HEK293 (cell line): ENCODE results near the gene DCC.

ENCODE experiments used
- CTCF ChIA-PET: fragments of 350-600 bp; formaldehyde crosslinking; extraction: SDS; loops from one replicate; lab custom pipeline; 2021; ENCODE audit warnings: antibody characterized with exemption; lab: Yijun Ruan, JAX
- POLR2A ChIA-PET: fragments of 300-600 bp; formaldehyde crosslinking; extraction: SDS; loops from one replicate; lab custom pipeline; 2020; ENCODE audit warnings: antibody characterized with exemption, inconsistent platforms; lab: Yijun Ruan, JAX
- H3K27ac ChIP-seq: fragments of 200-500 bp; sonication (Bioruptor generic); 2 replicates; pipeline ENCODE4 v1.5.1; 2014; ENCODE audit warnings: low read depth, low read length, control low read depth, inconsistent platforms; ENCODE audit errors: extremely low read depth
- H3K36me3 ChIP-seq, 2 experiments: fragments of 200-500 bp in 1 of 2; sonication (Bioruptor generic) in 1 of 2; 1 replicate in 1 of 2; 2 replicates in 1 of 2; pipeline ENCODE4 v1.5.1; 2014 to 2017; ENCODE audit warnings: inconsistent platforms in 2 of 2, low read length in 2 of 2; ENCODE audit not compliant: control insufficient read depth in 2 of 2, insufficient read depth in 1 of 2
- H3K4me1 ChIP-seq: fragments of 200-500 bp; sonication (Bioruptor generic); 2 replicates; pipeline ENCODE4 v1.5.1; 2014; ENCODE audit warnings: mild to moderate bottlenecking, low read length, inconsistent platforms; ENCODE audit not compliant: control insufficient read depth, insufficient read depth
- H3K4me3 ChIP-seq: 2 replicates; pipeline ENCODE4 v1.5.1; 2011; ENCODE audit warnings: low read depth, mild to moderate bottlenecking, control low read depth, low read length, moderate library complexity
- H3K9me3 ChIP-seq: fragments of 200-500 bp; sonication (Bioruptor generic); 2 replicates; pipeline ENCODE4 v1.5.1; 2014; ENCODE audit warnings: low read depth, low read length, inconsistent platforms; ENCODE audit not compliant: control insufficient read depth, insufficient read depth
- GLI2 ChIP-seq: fragments of 450-650 bp; formaldehyde crosslinking; IDR thresholded peaks from 2 replicates; pipeline ENCODE4; 2017; ENCODE audit warnings: missing biosample characterization, missing genetic modification characterization, low read depth, borderline replicate concordance
- KLF16 ChIP-seq: fragments of 450-650 bp; formaldehyde crosslinking; IDR thresholded peaks from 2 replicates; pipeline ENCODE4 v1.5.1; 2017; ENCODE audit warnings: missing biosample characterization, missing genetic modification characterization
- MEIS1 ChIP-seq: sonication (generic); formaldehyde crosslinking; IDR thresholded peaks from 2 replicates; pipeline ENCODE4 v1.8.1; 2022; ENCODE audit warnings: missing genetic modification reagents, mild to moderate bottlenecking, borderline replicate concordance
- SALL2 ChIP-seq: fragments of 450-650 bp; formaldehyde crosslinking; IDR thresholded peaks from 2 replicates; pipeline ENCODE4 v1.5.0; 2017; ENCODE audit warnings: missing biosample characterization, mild to moderate bottlenecking, missing genetic modification characterization, borderline replicate concordance
- ZBTB20 ChIP-seq: fragments of 450-650 bp; formaldehyde crosslinking; IDR thresholded peaks from 2 replicates; pipeline ENCODE4 v1.5.1; 2016; ENCODE audit warnings: missing biosample characterization, missing genetic modification characterization
- ZNF169 ChIP-seq: fragments of 450-650 bp; formaldehyde crosslinking; IDR thresholded peaks from 2 replicates; pipeline ENCODE4 v1.5.1; 2016; ENCODE audit warnings: missing biosample characterization, missing genetic modification characterization
- ZNF23 ChIP-seq: fragments of 450-650 bp; formaldehyde crosslinking; IDR thresholded peaks from 2 replicates; pipeline ENCODE4 v1.5.1; 2016; ENCODE audit warnings: missing biosample characterization, missing genetic modification characterization, borderline replicate concordance
- ZNF366 ChIP-seq: fragments of 450-650 bp; formaldehyde crosslinking; conservative IDR thresholded peaks from 2 replicates; pipeline ENCODE4 v1.5.1; 2016; ENCODE audit warnings: missing biosample characterization, missing genetic modification characterization
- ZNF394 ChIP-seq: fragments of 450-650 bp; formaldehyde crosslinking; IDR thresholded peaks from 2 replicates; pipeline ENCODE4 v1.5.1; 2016; ENCODE audit warnings: missing biosample characterization, missing genetic modification characterization, mild to moderate bottlenecking, moderate library complexity, borderline replicate concordance
- ZNF423 ChIP-seq: fragments of 450-650 bp; formaldehyde crosslinking; IDR thresholded peaks from 2 replicates; pipeline ENCODE4 v1.5.1; 2016; ENCODE audit warnings: missing biosample characterization, missing genetic modification characterization
- ZNF501 ChIP-seq: fragments of 450-650 bp; formaldehyde crosslinking; IDR thresholded peaks from 2 replicates; pipeline ENCODE4 v1.5.1; 2016; ENCODE audit warnings: missing biosample characterization, missing genetic modification characterization
- ZNF571 ChIP-seq: fragments of 450-650 bp; formaldehyde crosslinking; IDR thresholded peaks from 2 replicates; pipeline ENCODE4 v1.5.0; 2017; ENCODE audit warnings: missing biosample characterization, missing genetic modification characterization
- ZNF626 ChIP-seq: fragments of 450-650 bp; sonication (Bioruptor Pico); formaldehyde crosslinking; IDR thresholded peaks from 2 replicates; pipeline ENCODE4 v1.5.1; 2018; ENCODE audit warnings: missing biosample characterization, missing genetic modification characterization, inconsistent platforms
- ZNF658 ChIP-seq: fragments of 450-650 bp; formaldehyde crosslinking; IDR thresholded peaks from 2 replicates; pipeline ENCODE4; 2016; ENCODE audit warnings: missing biosample characterization, missing genetic modification characterization
- ZNF692 ChIP-seq: fragments of 450-650 bp; formaldehyde crosslinking; IDR thresholded peaks from 2 replicates; pipeline ENCODE4 v1.5.1; 2016; ENCODE audit warnings: missing biosample characterization, missing genetic modification characterization
- ZNF747 ChIP-seq: fragments of 450-650 bp; formaldehyde crosslinking; IDR thresholded peaks from 2 replicates; pipeline ENCODE4 v1.5.1; 2016; ENCODE audit warnings: missing biosample characterization, missing genetic modification characterization
- TF ChIP-seq, protein P1 (sequence below): fragments of 450-650 bp; formaldehyde crosslinking; IDR thresholded peaks from 2 replicates; pipeline ENCODE4 v1.5.1; 2016; ENCODE audit warnings: missing biosample characterization, missing genetic modification characterization, low read depth
- TF ChIP-seq, protein P2 (sequence below): fragments of 450-650 bp; formaldehyde crosslinking; IDR thresholded peaks from 2 replicates; pipeline ENCODE4 v1.5.1; 2016; ENCODE audit warnings: missing biosample characterization, missing genetic modification characterization
- TF ChIP-seq, protein P3 (sequence below): fragments of 450-650 bp; formaldehyde crosslinking; conservative IDR thresholded peaks from 2 replicates; pipeline ENCODE4 v1.5.1; 2016; ENCODE audit warnings: low read depth, missing biosample characterization, missing genetic modification characterization

The DCC gene

GRCh38 chr18:52723550-52723970, 383.6 kb downstream of the DCC start:
- no peaks in the 10 kb centered on the region for H3K36me3 ChIP-seq
- POLR2A ChIA-PET: no interaction called here
- no peaks in the 10 kb centered on the region for H3K9me3 ChIP-seq
- no peaks in the 10 kb centered on the region for H3K4me1 ChIP-seq
- H3K4me3 ChIP-seq: no peak overlapping the region
- CTCF ChIA-PET: interaction anchor here (0.6 kb wide), 1 partner anchor 269 kb away, joined by 3 read pairs; no protein-coding TSS in a partner anchor
- H3K27ac ChIP-seq: no peak overlapping the region
- TF ChIP-seq ZNF658: no peak
- no peak for TF ChIP-seq MEIS1 (CRISPR knock-in tag)
- TF ChIP-seq SALL2 (tag by site-specific recombination): no peak
- no peak for TF ChIP-seq ZNF394
- TF ChIP-seq ZNF626 (tag by site-specific recombination): no peak
- no peak for TF ChIP-seq ZBTB20 (tag by site-specific recombination)
- no peak for TF ChIP-seq ZNF366
- TF ChIP-seq ZNF747 (tag by site-specific recombination): no peak
- TF ChIP-seq, protein P1, sequence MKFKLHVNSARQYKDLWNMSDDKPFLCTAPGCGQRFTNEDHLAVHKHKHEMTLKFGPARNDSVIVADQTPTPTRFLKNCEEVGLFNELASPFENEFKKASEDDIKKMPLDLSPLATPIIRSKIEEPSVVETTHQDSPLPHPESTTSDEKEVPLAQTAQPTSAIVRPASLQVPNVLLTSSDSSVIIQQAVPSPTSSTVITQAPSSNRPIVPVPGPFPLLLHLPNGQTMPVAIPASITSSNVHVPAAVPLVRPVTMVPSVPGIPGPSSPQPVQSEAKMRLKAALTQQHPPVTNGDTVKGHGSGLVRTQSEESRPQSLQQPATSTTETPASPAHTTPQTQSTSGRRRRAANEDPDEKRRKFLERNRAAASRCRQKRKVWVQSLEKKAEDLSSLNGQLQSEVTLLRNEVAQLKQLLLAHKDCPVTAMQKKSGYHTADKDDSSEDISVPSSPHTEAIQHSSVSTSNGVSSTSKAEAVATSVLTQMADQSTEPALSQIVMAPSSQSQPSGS (tag by site-specific recombination): no peak
- TF ChIP-seq ZNF571 (tag by site-specific recombination): no peak
- no peak for TF ChIP-seq ZNF423 (tag by site-specific recombination)
- TF ChIP-seq, protein P2, sequence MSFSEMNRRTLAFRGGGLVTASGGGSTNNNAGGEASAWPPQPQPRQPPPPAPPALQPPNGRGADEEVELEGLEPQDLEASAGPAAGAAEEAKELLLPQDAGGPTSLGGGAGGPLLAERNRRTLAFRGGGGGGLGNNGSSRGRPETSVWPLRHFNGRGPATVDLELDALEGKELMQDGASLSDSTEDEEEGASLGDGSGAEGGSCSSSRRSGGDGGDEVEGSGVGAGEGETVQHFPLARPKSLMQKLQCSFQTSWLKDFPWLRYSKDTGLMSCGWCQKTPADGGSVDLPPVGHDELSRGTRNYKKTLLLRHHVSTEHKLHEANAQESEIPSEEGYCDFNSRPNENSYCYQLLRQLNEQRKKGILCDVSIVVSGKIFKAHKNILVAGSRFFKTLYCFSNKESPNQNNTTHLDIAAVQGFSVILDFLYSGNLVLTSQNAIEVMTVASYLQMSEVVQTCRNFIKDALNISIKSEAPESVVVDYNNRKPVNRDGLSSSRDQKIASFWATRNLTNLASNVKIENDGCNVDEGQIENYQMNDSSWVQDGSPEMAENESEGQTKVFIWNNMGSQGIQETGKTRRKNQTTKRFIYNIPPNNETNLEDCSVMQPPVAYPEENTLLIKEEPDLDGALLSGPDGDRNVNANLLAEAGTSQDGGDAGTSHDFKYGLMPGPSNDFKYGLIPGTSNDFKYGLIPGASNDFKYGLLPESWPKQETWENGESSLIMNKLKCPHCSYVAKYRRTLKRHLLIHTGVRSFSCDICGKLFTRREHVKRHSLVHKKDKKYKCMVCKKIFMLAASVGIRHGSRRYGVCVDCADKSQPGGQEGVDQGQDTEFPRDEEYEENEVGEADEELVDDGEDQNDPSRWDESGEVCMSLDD (tag by site-specific recombination): no peak
- no peak for TF ChIP-seq ZNF692 (tag by site-specific recombination)
- no peak for TF ChIP-seq ZNF169 (tag by site-specific recombination)
- TF ChIP-seq ZNF501 (tag by site-specific recombination): no peak
- TF ChIP-seq KLF16: no peak
- TF ChIP-seq, protein P3, sequence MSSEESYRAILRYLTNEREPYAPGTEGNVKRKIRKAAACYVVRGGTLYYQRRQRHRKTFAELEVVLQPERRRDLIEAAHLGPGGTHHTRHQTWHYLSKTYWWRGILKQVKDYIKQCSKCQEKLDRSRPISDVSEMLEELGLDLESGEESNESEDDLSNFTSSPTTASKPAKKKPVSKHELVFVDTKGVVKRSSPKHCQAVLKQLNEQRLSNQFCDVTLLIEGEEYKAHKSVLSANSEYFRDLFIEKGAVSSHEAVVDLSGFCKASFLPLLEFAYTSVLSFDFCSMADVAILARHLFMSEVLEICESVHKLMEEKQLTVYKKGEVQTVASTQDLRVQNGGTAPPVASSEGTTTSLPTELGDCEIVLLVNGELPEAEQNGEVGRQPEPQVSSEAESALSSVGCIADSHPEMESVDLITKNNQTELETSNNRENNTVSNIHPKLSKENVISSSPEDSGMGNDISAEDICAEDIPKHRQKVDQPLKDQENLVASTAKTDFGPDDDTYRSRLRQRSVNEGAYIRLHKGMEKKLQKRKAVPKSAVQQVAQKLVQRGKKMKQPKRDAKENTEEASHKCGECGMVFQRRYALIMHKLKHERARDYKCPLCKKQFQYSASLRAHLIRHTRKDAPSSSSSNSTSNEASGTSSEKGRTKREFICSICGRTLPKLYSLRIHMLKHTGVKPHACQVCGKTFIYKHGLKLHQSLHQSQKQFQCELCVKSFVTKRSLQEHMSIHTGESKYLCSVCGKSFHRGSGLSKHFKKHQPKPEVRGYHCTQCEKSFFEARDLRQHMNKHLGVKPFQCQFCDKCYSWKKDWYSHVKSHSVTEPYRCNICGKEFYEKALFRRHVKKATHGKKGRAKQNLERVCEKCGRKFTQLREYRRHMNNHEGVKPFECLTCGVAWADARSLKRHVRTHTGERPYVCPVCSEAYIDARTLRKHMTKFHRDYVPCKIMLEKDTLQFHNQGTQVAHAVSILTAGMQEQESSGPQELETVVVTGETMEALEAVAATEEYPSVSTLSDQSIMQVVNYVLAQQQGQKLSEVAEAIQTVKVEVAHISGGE: no peak
- TF ChIP-seq GLI2 (tag by site-specific recombination): no peak
- no peak for TF ChIP-seq ZNF23 (tag by site-specific recombination)
